Hematopoietic multipotent progenitor cell (in vitro differentiated cells): ENCODE data around the gene PLCB4. TPM values are rescaled to one million over a fixed set of nuclear protein-coding genes. Genes with fewer than 3 reads are reported as not detected.

Experiments
- DNase-seq, 3 donors: peaks; one replicate each; pipeline ENCODE4 v3.0.0-alpha.2; 2011 to 2015; ENCODE audit warnings: low read depth in 2 of 3, low spot score in 2 of 3
- total RNA-seq: library from RNA; depleted of rRNA; stranded (reverse); fragments of >200 nt; gene quantifications from one replicate; pipeline ENCODE4 v1.2.3, GENCODE V29; 2012

The PLCB4 gene
- total RNA-seq, 1 donor = 11.0 TPM

DNA sequence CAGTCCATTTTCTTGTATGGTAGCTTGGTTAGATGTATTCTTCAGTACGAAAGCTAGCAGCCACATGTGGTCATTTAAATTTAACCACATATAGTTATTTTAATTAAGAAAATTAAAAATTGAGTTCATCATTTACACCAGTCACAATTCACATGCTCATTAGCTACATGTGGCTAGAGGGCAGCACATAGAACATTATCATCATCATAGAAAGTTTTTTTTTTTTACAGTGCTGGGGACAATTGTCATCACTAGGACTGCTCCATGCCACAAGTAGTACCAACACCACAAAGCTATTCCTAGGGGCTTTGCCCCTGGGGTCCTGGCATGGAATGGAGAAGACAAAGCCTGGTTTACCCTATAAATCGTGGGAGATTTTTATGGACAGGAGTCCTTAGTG is 30.5 kb downstream of the PLCB4 start:
- peak in 1 of 3 donors; percentile 29 for DNase-seq

DNA sequence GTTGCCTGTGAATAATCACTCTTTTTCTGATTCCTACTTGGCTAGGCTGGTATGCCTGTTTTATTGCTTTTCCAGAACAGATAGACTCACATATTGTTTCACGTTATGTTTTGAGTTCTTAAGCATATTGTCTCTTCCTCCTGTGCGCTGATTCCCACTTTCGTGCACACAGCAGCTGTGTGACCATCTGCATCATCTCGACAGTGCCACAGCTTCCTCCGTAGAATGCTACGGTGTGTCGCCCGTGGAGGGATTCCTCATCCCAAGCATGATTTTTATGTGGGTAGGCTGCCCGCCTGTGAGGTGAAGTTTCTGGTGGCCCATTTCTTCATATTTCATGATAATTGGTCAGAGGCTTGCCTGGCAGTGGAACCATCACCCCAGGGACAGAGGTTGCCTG is 31.8 kb downstream of the PLCB4 start:
- DNase-seq = no peak

DNA sequence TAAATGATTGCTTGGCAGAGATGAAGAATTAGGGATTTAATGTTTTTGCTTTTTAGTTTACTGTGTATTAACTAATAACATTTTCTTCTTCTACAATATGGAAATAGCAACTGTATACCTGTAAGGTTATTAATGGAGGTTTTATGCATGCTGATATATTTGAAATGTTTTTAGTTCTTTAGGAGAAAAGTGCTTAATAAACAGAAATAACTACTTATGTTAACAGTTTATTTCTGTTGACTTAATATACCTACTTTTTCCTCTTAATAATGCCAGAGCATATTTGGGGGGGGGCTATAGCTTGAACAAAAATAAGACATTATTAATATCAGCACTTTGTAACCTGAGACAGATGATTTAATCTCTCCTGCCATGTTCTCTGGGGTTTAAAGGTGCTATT is 33.6 kb downstream of the PLCB4 start:
- no peak for DNase-seq

- no peak for DNase-seq
Observed at GRCh38 chr20:9103955-9104354, 35.1 kb downstream of the PLCB4 start.

- DNase-seq = no peak
Observed at GRCh38 chr20:9108260-9108659, 39.4 kb downstream of the PLCB4 start.

- no peak for DNase-seq
Observed at GRCh38 chr20:9109566-9109965, 40.7 kb downstream of the PLCB4 start.

DNA sequence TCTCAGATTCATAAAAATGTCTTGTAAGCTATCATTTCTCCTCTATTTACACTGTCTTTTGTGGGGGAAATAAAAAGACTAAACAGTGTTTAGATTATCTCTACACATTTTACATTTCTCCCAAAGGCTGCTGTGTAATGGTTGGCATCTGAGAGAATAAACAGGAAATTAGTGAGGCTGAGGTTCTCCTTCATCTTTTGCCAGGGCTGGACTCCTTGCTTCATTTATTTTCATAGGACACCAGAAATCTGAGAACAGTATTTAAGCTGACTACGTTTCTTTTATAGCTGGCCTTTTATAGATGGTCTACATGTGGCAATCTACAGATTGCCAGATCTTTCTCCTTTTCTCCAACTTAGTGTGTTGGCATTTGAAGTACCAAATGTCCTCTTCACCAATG is 41.5 kb downstream of the PLCB4 start:
- no peak for DNase-seq

DNA sequence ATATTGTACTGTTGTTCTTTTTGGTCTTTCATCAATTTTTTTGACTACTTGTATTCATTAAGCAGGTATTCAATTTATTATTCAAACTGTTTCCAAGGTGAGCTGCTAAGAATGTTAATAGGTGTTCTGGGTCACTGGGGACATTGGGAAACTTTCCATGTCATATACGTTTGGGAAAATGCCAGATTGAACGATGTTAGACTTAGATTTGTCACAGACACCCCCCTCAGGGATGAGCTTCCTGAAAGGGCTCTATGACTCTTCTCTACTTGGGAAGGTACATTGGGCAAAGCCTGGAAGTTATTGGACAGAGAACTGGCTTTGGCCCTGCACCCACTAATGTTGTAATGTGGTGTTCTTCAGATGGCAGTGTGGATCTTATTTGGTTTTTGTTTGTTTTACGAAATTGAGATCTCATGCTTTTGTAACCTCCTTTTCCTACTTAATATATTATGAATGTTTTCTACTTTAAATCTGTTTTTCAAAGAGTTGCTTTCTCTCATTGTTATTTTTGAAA is 42.1 kb downstream of the PLCB4 start:
- DNase-seq = no peak

GRCh38 chr20:9112541-9113515 is 43.9 kb downstream of the PLCB4 start:
- DNase-seq = peak in 1 of 3 donors; percentile 49

- DNase-seq = no peak
Observed at GRCh38 chr20:9114709-9115108, 45.8 kb downstream of the PLCB4 start.

- no peak for DNase-seq
Observed at GRCh38 chr20:9117548-9117947, 48.7 kb downstream of the PLCB4 start.

DNA sequence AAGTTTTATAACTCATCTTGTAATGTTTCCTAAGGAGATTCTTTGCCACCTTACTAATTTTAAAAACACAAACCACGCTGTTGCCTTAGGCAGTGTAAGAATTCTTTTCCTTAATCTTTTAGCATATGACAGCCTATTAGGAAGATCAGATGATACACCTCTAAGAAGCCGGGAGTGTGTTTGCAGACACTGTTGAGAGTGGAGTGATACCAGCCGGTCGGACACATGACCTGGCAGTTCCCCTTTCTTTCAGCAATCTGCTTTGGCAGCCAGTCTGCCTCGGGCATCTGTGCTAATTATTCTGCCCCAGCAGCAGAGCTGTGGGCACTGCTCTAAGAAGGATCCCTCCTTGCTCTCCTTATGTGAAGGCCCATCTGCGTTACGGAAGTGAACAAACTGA is 50.9 kb downstream of the PLCB4 start:
- peak in 2 of 3 donors; percentile 67 to 83 for DNase-seq

- DNase-seq = no peak
Observed at GRCh38 chr20:9121211-9121610, 52.3 kb downstream of the PLCB4 start.

DNA sequence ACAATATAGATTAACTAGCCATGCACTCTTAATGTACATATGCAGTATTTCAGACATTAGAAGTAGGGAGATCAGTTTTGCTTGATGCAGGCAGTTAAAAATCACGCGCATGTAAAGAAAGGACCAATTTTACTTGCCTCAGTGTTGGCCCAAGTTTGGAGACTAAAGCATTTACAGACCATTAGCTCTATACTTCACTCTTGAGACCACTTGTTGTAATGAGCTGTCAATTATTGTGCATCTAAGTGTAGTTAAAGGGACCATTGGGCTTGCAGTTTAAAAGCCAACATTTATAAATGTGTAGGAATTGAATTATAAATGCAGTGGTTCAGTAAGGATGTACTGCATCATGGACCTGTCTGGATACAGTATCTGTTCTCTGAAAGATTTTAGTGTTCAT is 53.7 kb downstream of the PLCB4 start:
- no peak for DNase-seq

DNA sequence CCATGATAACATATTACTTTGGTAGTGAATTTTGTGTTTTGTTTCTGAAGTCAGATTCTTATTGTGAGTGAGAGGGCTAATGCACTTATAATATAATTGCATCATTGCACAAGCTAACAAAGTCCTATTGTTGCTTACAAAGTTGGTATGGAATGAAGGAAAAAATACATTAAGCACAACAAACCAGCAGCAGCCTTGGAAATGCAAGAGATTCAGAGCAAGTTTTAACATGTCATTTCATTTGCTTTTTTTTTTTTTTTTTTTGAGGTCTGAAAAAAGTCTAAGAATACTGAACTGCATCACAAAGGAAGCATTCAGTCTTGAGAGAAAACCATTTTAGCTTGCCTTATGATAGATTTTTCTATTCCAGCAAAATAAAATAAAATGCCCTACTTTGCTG is 57.6 kb downstream of the PLCB4 start:
- DNase-seq = no peak

DNA sequence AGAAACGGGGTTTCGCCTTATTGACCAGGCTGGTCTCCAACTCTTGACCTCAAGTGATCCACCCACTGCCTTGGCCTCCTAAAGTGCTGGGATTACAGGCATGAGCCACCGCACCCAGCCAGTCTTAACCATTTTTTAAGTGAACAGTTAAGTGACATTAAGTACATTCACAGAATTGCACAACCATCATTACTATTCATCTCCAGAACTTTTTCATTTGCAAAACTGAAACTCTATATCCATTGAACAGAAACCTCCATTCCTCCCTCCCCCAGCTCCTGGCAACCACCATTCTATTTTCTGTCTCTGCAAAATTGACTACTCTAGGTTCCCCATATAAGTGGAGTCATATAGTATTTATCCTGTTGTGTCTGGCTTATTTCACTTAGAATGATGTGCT is 59.7 kb downstream of the PLCB4 start:
- DNase-seq = no peak

- DNase-seq = no peak
Observed at GRCh38 chr20:9129756-9130155, 60.9 kb downstream of the PLCB4 start.

DNA sequence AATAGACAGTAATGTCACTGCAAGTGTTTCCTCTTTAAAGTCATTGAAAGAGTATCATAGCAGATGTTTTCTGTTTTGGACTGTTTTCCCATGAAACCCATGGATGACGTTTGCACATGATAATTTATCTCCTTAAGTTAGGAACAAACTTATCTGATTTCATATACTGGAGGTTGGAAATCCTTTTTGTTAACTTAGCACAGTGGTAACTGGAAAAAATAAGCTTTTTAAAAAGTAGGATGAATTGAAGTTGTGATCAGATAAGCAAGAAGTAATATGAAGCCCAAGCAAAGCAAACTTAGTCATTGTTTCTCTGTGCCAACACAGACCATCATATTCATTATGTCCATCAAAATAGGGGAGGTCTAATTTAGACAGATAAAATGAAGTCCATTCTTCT is 61.6 kb downstream of the PLCB4 start:
- no peak for DNase-seq

DNA sequence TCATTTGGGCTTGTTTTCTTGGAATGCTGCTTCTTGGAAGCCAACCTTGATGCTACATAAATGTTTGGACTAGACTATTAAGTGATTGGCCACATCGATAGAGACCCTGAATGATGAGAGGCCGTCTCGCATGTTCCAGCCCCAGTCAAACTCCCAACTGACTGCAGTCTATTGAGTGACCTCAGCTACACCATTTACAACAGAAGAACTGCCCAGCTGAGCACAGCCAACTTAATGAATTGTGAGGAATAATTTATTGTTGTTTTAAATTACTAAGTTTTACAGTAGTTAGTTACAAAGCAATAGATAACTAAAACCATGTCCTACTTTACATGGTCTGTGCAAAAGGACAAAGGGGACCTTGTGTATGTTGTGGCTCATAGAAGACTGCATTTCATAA is 63.0 kb downstream of the PLCB4 start:
- DNase-seq = no peak

DNA sequence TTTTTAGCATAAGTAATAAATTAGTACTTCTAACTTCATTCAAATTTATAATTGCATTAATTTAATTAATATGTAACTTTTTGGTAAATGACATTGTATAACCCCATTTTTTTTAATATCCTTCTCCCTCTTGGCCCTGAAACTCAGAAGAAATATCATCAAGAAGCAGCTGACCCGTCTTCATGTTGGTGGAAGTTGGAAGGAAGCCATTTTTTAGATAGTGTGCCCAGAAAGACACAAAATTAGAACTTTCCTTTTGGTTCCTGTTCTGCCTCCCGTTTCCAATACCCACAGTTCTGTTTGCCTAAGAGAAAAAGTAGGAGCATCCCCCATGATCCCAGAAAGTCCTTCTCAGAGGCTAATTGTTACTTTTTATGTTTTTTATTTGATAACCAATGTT is 65.5 kb downstream of the PLCB4 start:
- DNase-seq = no peak

DNA sequence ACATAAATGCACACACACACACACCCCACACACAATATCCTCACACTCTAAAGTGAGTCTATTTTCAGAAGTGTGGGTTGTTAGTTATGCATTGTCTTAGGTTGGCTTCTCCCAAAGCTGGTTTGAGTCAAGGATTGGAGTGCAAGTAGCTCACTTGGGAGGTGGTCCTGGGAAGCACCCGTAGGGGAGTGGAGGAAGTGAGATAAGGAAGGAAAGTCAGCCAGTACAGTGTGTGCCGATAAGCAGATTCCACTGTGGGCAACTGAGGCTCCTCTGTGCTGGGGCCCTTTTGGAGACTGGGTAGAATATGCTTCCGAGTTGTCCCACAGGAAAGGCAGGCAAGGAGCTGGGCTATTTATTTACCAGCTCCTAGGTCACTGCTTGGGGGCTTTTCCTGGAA is 67.2 kb downstream of the PLCB4 start:
- peak in 2 of 3 donors; percentile 61 to 73 for DNase-seq

DNA sequence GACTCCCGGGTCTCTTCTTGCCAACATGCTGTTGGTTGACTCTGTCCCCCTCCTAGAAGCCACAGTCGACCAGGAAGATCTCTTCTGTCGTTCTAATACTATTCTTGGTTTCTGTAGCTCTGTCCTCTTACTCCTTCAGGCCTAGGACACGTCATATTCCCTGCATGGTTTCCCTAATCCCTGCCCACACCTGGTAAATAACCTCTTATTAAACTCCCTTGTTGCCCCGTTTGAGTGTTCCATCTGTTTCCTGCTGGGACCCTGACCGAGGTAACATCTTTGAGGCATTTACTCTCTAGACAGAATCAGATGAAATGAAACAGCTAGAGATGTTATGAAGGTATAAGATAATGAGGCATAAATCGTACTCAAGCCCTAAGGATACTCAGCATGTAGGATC is 68.1 kb downstream of the PLCB4 start:
- peak in 1 of 3 donors; percentile 70 for DNase-seq
